GM23248 (cell line): Measurements from ENCODE around the gene MNDA. TPM values are rescaled to one million over a fixed set of nuclear protein-coding genes. Genes with fewer than 3 reads are reported as not detected.
A peak's percentile ranks its signal among the peaks of the same experiment; 100 is the strongest.

Experiments
- DNase-seq: peaks from one replicate; pipeline ENCODE4 v3.0.0-alpha.2; 2015
- H2AFZ ChIP-seq: fragments of 200-600 bp; sonication (generic); 2 replicates; pipeline ENCODE4 v1.6.1; 2016; ENCODE audit warnings: antibody characterized with exemption
- H3F3A ChIP-seq: fragments of 200-600 bp; sonication (generic); 2 replicates; pipeline ENCODE4 v1.6.1; 2016; ENCODE audit warnings: mild to moderate bottlenecking, antibody characterized with exemption, mixed run types; ENCODE audit not compliant: insufficient read depth
- H3K27ac ChIP-seq: fragments of 200-600 bp; sonication (generic); 2 replicates; pipeline ENCODE4 v1.5.1; 2016; ENCODE audit warnings: mild to moderate bottlenecking
- H3K27me3 ChIP-seq: fragments of 200-600 bp; sonication (generic); replicated peaks from 2 replicates; pipeline ENCODE4 v1.6.1; 2016; ENCODE audit warnings: mild to moderate bottlenecking; ENCODE audit not compliant: insufficient read depth
- H3K36me3 ChIP-seq: fragments of 200-600 bp; sonication (generic); 2 replicates; pipeline ENCODE4 v1.6.1; 2016; ENCODE audit warnings: low read depth, mild to moderate bottlenecking
- H3K4me1 ChIP-seq: fragments of 200-600 bp; sonication (generic); 2 replicates; pipeline ENCODE4 v1.6.1; 2016; ENCODE audit warnings: mild to moderate bottlenecking; ENCODE audit not compliant: insufficient read depth
- H3K4me2 ChIP-seq: fragments of 200-600 bp; sonication (generic); one replicate; pipeline ENCODE4 v1.6.1; 2016; ENCODE audit warnings: mild to moderate bottlenecking; ENCODE audit not compliant: unreplicated experiment
- H3K4me3 ChIP-seq: fragments of 200-600 bp; sonication (generic); 2 replicates; pipeline ENCODE4 v1.5.1; 2016; ENCODE audit warnings: mild to moderate bottlenecking
- H3K79me2 ChIP-seq: fragments of 200-600 bp; sonication (generic); 2 replicates; pipeline ENCODE4 v1.6.1; 2016; ENCODE audit warnings: mild to moderate bottlenecking; ENCODE audit not compliant: insufficient read depth
- H3K9ac ChIP-seq: fragments of 200-600 bp; sonication (generic); 2 replicates; pipeline ENCODE4 v1.6.1; 2016; ENCODE audit warnings: mild to moderate bottlenecking
- H3K9me2 ChIP-seq: fragments of 200-600 bp; sonication (generic); 2 replicates; pipeline ENCODE4 v1.6.1; 2016; ENCODE audit warnings: mixed run types, mild to moderate bottlenecking, moderate library complexity; ENCODE audit not compliant: insufficient read depth
- H3K9me3 ChIP-seq: fragments of 200-600 bp; sonication (generic); one replicate; pipeline ENCODE4 v1.6.1; 2017; ENCODE audit warnings: low read depth
- H4K20me1 ChIP-seq: fragments of 200-600 bp; sonication (generic); 2 replicates; pipeline ENCODE4 v1.6.0; 2016; ENCODE audit not compliant: insufficient read depth
- EZH2 ChIP-seq: fragments of 200-600 bp; sonication (generic); IDR thresholded peaks from 2 replicates; pipeline ENCODE4 v1.6.1; 2018; ENCODE audit warnings: antibody characterized with exemption, mild to moderate bottlenecking; ENCODE audit not compliant: insufficient read depth, poor library complexity, severe bottlenecking
- EZH2phosphoT487 ChIP-seq: fragments of 200-600 bp; sonication (generic); IDR thresholded peaks from 2 replicates; pipeline ENCODE4 v1.6.1; 2018; ENCODE audit warnings: antibody characterized with exemption, moderate library complexity, mild to moderate bottlenecking, low read depth; ENCODE audit not compliant: insufficient read depth
- WGBS, 2 experiments: methylation state at CpG; one replicate each; pipeline ENCODE4 v1.1.6; 2015 to 2017; ENCODE audit warnings: low lambda C conversion rate in 2 of 2, low coverage in 1 of 2; ENCODE audit errors: missing lambda C conversion rate in 2 of 2; 5-methylcytosine and 5-hydroxymethylcytosine counted together
- in situ Hi-C: fragments of 300-500 bp; cut with MboI; formaldehyde crosslinking; loops from 2 replicates; pipeline ENCODE4 v1.15.0; 2020
- polyA plus RNA-seq: library from polyadenylated mRNA; unstranded; fragments of >200 nt; fragmentation: Nextera tagmentation; extraction: Ambion mirVana; gene quantifications from 2 replicates; pipeline ENCODE4 v1.2.1, GENCODE V29; 2016
- total RNA-seq: library from RNA; depleted of rRNA; stranded (reverse); fragments of >200 nt; shearing (Covaris generic); gene quantifications from 2 replicates; pipeline ENCODE4 v1.2.3, GENCODE V29; 2014; rRNA removed

The MNDA gene
- total RNA-seq (not detected in 2 replicates), polyA plus RNA-seq (not detected in 2 replicates)

DNA sequence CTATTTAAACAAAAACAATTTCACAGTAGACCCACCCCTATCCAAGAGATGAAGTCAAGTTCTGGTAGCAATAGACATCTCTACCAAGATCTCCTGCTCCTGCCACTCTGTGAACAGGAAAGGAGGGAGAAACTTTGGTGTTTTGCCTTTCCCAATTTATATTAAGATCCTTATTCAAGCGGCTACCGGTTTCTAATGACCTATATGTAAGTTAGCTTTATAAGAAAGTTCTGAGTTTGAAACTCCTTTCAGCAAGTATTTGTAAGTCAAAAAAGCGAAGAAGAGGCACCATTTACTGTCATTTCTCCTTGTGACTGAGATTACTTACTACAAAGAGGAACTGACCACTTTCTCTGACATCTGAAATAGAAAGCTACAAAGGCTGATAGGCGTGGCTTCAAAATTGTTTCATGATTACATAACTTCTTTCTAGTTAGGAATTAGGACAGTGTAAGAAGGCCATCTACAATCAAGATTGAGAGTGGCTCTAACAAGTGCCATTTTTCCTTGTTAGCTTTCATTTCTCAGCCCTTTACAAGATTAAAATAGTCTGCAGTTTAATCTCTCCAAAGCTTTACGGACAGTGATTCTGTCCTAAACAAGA is at the start of gene MNDA:
Gene MNDA, plus strand, starts transcription at position 448 of the 604 bp plus-strand sequence. CDS start 10,803 bp downstream, outside the sequence.
- no peaks in the 10 kb centered on the region for H4K20me1 ChIP-seq
- in situ Hi-C loops, result no loop called here

DNA sequence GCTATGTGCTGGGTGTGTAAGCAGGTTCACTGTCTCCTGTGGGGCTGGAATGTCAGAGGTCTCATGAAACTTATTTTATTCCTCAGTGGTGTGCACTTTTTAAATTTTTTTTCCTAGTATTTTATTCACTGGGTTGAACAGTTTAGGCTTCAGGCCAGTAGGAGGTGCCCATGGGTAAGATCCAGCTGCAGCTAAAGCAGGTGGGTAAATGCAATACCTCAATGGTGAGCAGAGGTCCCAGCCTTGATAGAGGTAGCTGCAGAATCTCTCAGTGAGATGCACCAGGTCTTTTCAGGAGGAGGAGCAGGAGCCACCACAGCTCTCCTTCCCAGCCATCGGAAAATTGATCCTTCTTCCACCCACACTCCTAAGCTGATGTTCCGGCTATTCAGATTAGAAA is 37.5 kb upstream of the MNDA start:
- Histone ChIP-seq H2AFZ (no peak overlapping the region), H3K79me2 (no peaks in the 10 kb centered on the region), H3K9me3 (no peaks in the 10 kb centered on the region), H3K9me2 (no peaks in the 10 kb centered on the region), H3K27me3 (no peaks in the 10 kb centered on the region), H3K27ac (no peak overlapping the region), H3K4me2 (no peak overlapping the region), H3K36me3 (no peaks in the 10 kb centered on the region), H3F3A (no peaks in the 10 kb centered on the region), H3K4me1 (no peaks in the 10 kb centered on the region), H4K20me1 (no peaks in the 10 kb centered on the region), H3K9ac (no peak overlapping the region), H3K4me3 (no peak overlapping the region)
- WGBS, 2 experiments, result 57 to 59% methylated on average over 2 of the region's 2 CpGs
- DNase-seq, result peak; percentile 8
- in situ Hi-C loops, result no loop called here
- TF ChIP-seq EZH2phosphoT487 (no peak), EZH2 (no peak)

More for the DNA sequence above, at the start of gene MNDA:
- H3K9me3 ChIP-seq, result no peaks in the 10 kb centered on the region
- no peak for DNase-seq
- H3K4me2 ChIP-seq, result no peak within 1 kb of the TSS
- H3K4me1 ChIP-seq, result no peaks in the 10 kb centered on the region
- H3K27ac ChIP-seq, result no peak within 1 kb of the TSS
- H3K9ac ChIP-seq, result no peak within 1 kb of the TSS
- no peak for TF ChIP-seq EZH2phosphoT487
- no peak for TF ChIP-seq EZH2
- 24 to 28% methylated on average over 5 of the region's 5 CpGs for WGBS, 2 experiments
- H3K79me2 ChIP-seq, result no peaks in the 10 kb centered on the region
- H2AFZ ChIP-seq, result no peak within 1 kb of the TSS
- H3F3A ChIP-seq, result no peaks in the 10 kb centered on the region
- no peaks in the 10 kb centered on the region for H3K27me3 ChIP-seq
- H3K9me2 ChIP-seq, result no peaks in the 10 kb centered on the region
- no peaks in the 10 kb centered on the region for H3K36me3 ChIP-seq
- H3K4me3 ChIP-seq, result no peak within 1 kb of the TSS

DNA sequence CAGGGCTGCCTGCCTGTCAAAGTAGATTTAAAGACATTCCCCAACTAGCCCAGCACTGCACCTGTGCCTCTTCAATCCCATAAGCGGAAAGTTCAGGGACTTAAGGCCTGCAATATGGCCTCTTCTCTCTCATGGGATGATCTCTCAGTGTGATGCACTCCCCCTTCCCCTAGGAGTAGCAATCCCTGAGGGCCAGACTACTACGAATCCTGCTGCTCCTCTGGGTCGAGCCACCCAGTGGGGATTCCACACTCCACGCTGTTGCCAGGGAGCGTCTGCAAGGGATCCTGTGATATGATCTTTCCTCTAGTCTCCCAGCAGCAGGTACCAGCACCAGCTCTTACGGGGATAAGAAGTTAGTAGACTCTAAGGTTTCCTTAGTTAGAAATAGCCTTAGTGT is 36.9 kb upstream of the MNDA start:
- Histone ChIP-seq H3K4me2 (no peak overlapping the region), H3K4me3 (no peak overlapping the region), H2AFZ (no peak overlapping the region), H4K20me1 (no peaks in the 10 kb centered on the region), H3K36me3 (no peaks in the 10 kb centered on the region), H3K27me3 (no peaks in the 10 kb centered on the region), H3K27ac (no peak overlapping the region), H3K9me3 (no peaks in the 10 kb centered on the region), H3K9me2 (no peaks in the 10 kb centered on the region), H3F3A (no peaks in the 10 kb centered on the region), H3K9ac (no peak overlapping the region), H3K79me2 (no peaks in the 10 kb centered on the region), H3K4me1 (no peaks in the 10 kb centered on the region)
- in situ Hi-C loops, result no loop called here
- no peak for DNase-seq
- TF ChIP-seq EZH2, result no peak
- TF ChIP-seq EZH2phosphoT487, result no peak
- WGBS, 2 experiments, result 20% methylated on average over 6 of the region's 6 CpGs

DNA sequence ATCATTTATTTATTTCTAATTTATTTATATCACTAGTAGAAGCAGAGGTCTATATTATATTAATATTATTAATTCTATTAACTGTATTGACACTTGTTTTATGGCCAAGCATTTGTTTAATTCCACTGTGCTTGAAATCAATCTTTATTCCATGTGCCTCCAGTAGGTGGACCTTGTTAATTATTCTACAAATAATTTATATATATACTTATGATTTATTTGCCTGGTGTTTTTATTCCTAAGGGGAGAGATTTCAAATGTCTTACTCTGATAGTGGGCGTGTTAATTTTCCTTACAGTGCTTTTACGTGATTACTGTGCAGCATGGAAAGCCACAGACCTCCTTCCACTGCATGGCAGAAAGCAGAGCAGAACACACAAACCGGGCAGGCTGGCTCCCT is 32.6 kb upstream of the MNDA start:
- Histone ChIP-seq H3K27ac (no peak overlapping the region), H3K4me2 (no peak overlapping the region), H2AFZ (no peak overlapping the region), H3K9ac (no peak overlapping the region), H3K4me1 (no peaks in the 10 kb centered on the region), H3K27me3 (no peaks in the 10 kb centered on the region), H3K79me2 (no peaks in the 10 kb centered on the region), H3K9me3 (no peaks in the 10 kb centered on the region), H4K20me1 (no peaks in the 10 kb centered on the region), H3F3A (no peaks in the 10 kb centered on the region), H3K36me3 (no peaks in the 10 kb centered on the region), H3K9me2 (no peaks in the 10 kb centered on the region), H3K4me3 (no peak overlapping the region)
- DNase-seq, result peak; percentile 10
- WGBS, 2 experiments, result 11 to 18% methylated on average over 3 of the region's 3 CpGs
- TF ChIP-seq EZH2phosphoT487, result no peak
- in situ Hi-C loops, result no loop called here

GRCh38 chr1:158799689-158800088 is 31.5 kb upstream of the MNDA start:
- Histone ChIP-seq H3K9me2 (no peaks in the 10 kb centered on the region), H3K9me3 (no peaks in the 10 kb centered on the region), H3K36me3 (no peaks in the 10 kb centered on the region), H3F3A (no peaks in the 10 kb centered on the region), H3K79me2 (no peaks in the 10 kb centered on the region), H3K4me2 (no peak overlapping the region), H2AFZ (no peak overlapping the region), H3K9ac (no peak overlapping the region), H4K20me1 (no peaks in the 10 kb centered on the region), H3K27ac (no peak overlapping the region), H3K4me3 (no peak overlapping the region), H3K4me1 (no peaks in the 10 kb centered on the region), H3K27me3 (no peaks in the 10 kb centered on the region)
- no peak for DNase-seq
- in situ Hi-C loops, result no loop called here
- WGBS, 2 experiments, result 24 to 28% methylated on average over 4 of the region's 4 CpGs
- TF ChIP-seq EZH2 (no peak), EZH2phosphoT487 (no peak)
